ENCODE results near the gene EDIL3.
"Not testable (repeated sequence)": the region's sequence is repeated elsewhere in the genome, so short reads cannot be mapped to it uniquely, and the experiment has no call there.

The EDIL3 gene

GRCh38 chr5:84344788-84345187, 39.9 kb downstream of the EDIL3 start:
- Histone ChIP-seq H3K27ac (ENCODE audit: low read depth, low read length, severe bottlenecking) (no peak overlapping the region), H3K9me3 (ENCODE audit: control insufficient read depth, low read length) (no peaks in the 10 kb centered on the region), H3K4me3 (ENCODE audit: extremely low read depth, insufficient read depth, low read length, poor library complexity, severe bottlenecking) (no peak overlapping the region), H3K4me1 (ENCODE audit: control insufficient read depth, insufficient read depth, low read length, poor library complexity, severe bottlenecking) (no peaks in the 10 kb centered on the region), H3K36me3 (ENCODE audit: control insufficient read depth, insufficient read depth, low read length) (no peaks in the 10 kb centered on the region)
- WGBS, 2 experiments (ENCODE audit: insufficient coverage in 2 of 2), result 100% methylated on average over 1 of the region's 1 CpG; no CpG with 5 or more reads in 1 of the 2 experiments

DNA sequence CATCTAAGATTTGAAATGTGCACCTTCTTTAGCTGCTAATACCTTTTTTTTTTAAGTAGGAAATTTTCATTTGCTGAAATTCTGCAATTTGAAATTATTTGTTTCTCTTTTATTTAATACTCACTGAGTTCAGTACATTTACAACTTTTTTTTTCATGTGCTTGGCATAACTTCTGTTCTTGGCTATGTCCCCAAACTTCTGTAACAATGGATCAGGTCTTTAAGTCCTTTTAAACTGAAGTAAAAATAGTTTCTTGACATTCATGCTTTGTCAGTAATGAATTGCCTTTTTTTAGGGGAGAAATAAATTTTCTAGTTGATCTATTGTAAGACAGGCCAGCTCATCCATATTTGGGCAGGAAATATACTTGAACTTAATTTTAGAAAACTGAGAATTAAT, 41.5 kb downstream of the EDIL3 start:
- Histone ChIP-seq H3K27ac (ENCODE audit: low read depth, low read length, severe bottlenecking) (no peak overlapping the region), H3K4me1 (ENCODE audit: control insufficient read depth, insufficient read depth, low read length, poor library complexity, severe bottlenecking) (no peaks in the 10 kb centered on the region), H3K9me3 (ENCODE audit: control insufficient read depth, low read length) (no peaks in the 10 kb centered on the region)

DNA sequence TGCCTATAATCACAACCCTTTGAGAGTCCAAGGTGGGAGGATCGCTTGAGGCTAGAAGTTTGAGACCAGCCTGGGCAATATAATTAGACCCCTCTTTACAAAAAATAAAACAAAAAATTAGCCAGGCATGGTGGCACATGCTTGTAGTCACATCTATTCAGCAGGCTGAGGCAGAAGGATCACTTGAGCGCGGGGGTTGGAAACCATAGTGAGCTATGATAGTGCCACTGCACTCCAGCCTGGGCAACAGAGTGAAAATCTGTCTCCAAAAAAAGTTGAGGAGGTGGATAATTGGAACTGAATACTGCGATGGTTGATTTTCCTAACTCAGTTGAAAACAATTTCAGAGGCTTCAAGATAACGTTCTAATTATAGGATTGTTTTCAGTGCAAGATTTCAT, 52.6 kb downstream of the EDIL3 start:
- H3K27ac ChIP-seq (ENCODE audit: low read depth, low read length, severe bottlenecking), result no peak overlapping the region
- H3K4me3 ChIP-seq (ENCODE audit: extremely low read depth, insufficient read depth, low read length, poor library complexity, severe bottlenecking), result no peak overlapping the region
- no peaks in the 10 kb centered on the region for H3K4me1 ChIP-seq (ENCODE audit: control insufficient read depth, insufficient read depth, low read length, poor library complexity, severe bottlenecking)
- no peaks in the 10 kb centered on the region for H3K9me3 ChIP-seq (ENCODE audit: control insufficient read depth, low read length)
- 88 to 100% methylated on average over 3 to 4 of the region's 5 CpGs for WGBS, 2 experiments (ENCODE audit: insufficient coverage in 2 of 2)
- H3K36me3 ChIP-seq (ENCODE audit: control insufficient read depth, insufficient read depth, low read length), result no peaks in the 10 kb centered on the region

More for the DNA sequence above, 41.5 kb downstream of the EDIL3 start:
- H3K4me3 ChIP-seq (ENCODE audit: extremely low read depth, insufficient read depth, low read length, poor library complexity, severe bottlenecking), result no peak overlapping the region
- no peaks in the 10 kb centered on the region for H3K36me3 ChIP-seq (ENCODE audit: control insufficient read depth, insufficient read depth, low read length)

DNA sequence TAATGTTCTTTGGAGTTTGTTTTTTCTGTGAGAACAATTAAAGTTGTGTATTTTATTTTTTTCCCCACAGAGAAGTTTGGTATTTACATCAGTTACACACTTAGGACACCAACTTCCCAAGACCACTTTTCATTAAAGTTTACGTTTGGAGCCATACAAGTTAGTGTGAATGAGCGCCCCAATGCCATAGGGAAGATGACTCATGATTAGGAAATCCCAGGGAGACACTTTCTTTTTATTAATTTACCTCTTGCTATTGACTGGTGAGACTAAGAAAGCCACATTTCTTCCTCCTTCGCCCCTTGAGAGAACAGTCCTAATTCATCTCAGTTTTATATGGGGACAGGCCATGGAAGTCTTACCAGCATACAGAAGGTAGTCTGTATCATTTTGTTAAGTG, 57.1 kb downstream of the EDIL3 start:
- H3K4me3 ChIP-seq (ENCODE audit: extremely low read depth, insufficient read depth, low read length, poor library complexity, severe bottlenecking), result no peak overlapping the region
- H3K27ac ChIP-seq (ENCODE audit: low read depth, low read length, severe bottlenecking), result no peak overlapping the region
- no peaks in the 10 kb centered on the region for H3K4me1 ChIP-seq (ENCODE audit: control insufficient read depth, insufficient read depth, low read length, poor library complexity, severe bottlenecking)
- WGBS, 2 experiments (ENCODE audit: insufficient coverage in 2 of 2), result no CpG with 5 or more reads among the region's 3 CpGs
- H3K36me3 ChIP-seq (ENCODE audit: control insufficient read depth, insufficient read depth, low read length), result no peaks in the 10 kb centered on the region
- H3K9me3 ChIP-seq (ENCODE audit: control insufficient read depth, low read length), result no peaks in the 10 kb centered on the region

DNA sequence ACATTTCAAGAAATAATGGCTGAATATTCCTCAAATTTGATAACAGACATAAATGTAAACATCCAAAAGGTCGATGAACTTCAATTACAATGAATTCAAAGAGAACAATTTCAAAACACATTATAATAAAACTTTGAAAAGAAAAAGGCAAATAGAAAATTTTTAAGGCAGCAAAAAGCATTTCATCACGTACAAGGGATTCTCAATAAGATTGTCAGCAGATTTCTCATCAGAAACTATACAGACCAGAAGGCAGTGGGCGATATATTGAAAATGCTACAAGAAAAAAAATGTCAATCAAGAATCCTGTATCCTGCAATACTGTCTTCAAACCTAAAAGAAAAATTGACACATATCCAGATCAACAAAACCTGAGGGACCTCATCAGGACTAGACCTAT, 62.0 kb downstream of the EDIL3 start:
- no peak overlapping the region for H3K27ac ChIP-seq (ENCODE audit: low read depth, low read length, severe bottlenecking)
- H3K9me3 ChIP-seq (ENCODE audit: control insufficient read depth, low read length), result no peaks in the 10 kb centered on the region
- WGBS, 2 experiments (ENCODE audit: insufficient coverage in 2 of 2), result 90 to 100% methylated on average over 2 of the region's 3 CpGs
- no peak overlapping the region for H3K4me3 ChIP-seq (ENCODE audit: extremely low read depth, insufficient read depth, low read length, poor library complexity, severe bottlenecking)
- no peaks in the 10 kb centered on the region for H3K36me3 ChIP-seq (ENCODE audit: control insufficient read depth, insufficient read depth, low read length)
- no peaks in the 10 kb centered on the region for H3K4me1 ChIP-seq (ENCODE audit: control insufficient read depth, insufficient read depth, low read length, poor library complexity, severe bottlenecking)

DNA sequence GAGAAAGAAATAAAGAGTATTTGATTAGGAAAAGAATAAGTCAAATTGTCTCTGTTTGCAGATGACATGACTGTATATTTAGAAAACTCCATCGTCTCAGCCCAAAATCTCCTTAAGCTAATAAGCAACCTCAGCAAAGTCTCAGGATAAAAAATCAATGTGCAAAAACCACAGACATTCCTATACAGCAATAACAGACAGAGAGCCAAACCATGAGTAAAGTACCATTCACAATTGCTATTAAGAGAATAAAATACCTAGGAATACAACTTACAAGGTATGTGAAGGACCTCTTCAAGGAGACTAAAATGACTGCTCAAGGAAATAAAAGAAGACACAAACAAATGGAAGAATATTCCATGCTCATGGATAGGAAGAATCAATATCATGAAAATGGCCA, 66.9 kb downstream of the EDIL3 start:
- not testable (repeated sequence) for H3K4me3 ChIP-seq (ENCODE audit: extremely low read depth, insufficient read depth, low read length, poor library complexity, severe bottlenecking); H3K4me1 ChIP-seq (ENCODE audit: control insufficient read depth, insufficient read depth, low read length, poor library complexity, severe bottlenecking); H3K27ac ChIP-seq (ENCODE audit: low read depth, low read length, severe bottlenecking); H3K36me3 ChIP-seq (ENCODE audit: control insufficient read depth, insufficient read depth, low read length); H3K9me3 ChIP-seq (ENCODE audit: control insufficient read depth, low read length)
- WGBS, 2 experiments (ENCODE audit: insufficient coverage in 2 of 2), result no CpG with 5 or more reads among the region's 1 CpG

- H3K36me3 ChIP-seq (ENCODE audit: control insufficient read depth, insufficient read depth, low read length); H3K4me1 ChIP-seq (ENCODE audit: control insufficient read depth, insufficient read depth, low read length, poor library complexity, severe bottlenecking); H3K4me3 ChIP-seq (ENCODE audit: extremely low read depth, insufficient read depth, low read length, poor library complexity, severe bottlenecking); H3K27ac ChIP-seq (ENCODE audit: low read depth, low read length, severe bottlenecking); H3K9me3 ChIP-seq (ENCODE audit: control insufficient read depth, low read length): not testable (repeated sequence)
- 100% methylated on average over 4 of the region's 30 CpGs; no CpG with 5 or more reads in 1 of the 2 experiments for WGBS, 2 experiments (ENCODE audit: insufficient coverage in 2 of 2)
Observed at GRCh38 chr5:84312280-84312679, 72.4 kb downstream of the EDIL3 start.

- not testable (repeated sequence) for H3K27ac ChIP-seq (ENCODE audit: low read depth, low read length, severe bottlenecking); H3K4me1 ChIP-seq (ENCODE audit: control insufficient read depth, insufficient read depth, low read length, poor library complexity, severe bottlenecking); H3K9me3 ChIP-seq (ENCODE audit: control insufficient read depth, low read length); H3K36me3 ChIP-seq (ENCODE audit: control insufficient read depth, insufficient read depth, low read length); H3K4me3 ChIP-seq (ENCODE audit: extremely low read depth, insufficient read depth, low read length, poor library complexity, severe bottlenecking)
Observed at GRCh38 chr5:84309850-84310249, 74.8 kb downstream of the EDIL3 start.

DNA sequence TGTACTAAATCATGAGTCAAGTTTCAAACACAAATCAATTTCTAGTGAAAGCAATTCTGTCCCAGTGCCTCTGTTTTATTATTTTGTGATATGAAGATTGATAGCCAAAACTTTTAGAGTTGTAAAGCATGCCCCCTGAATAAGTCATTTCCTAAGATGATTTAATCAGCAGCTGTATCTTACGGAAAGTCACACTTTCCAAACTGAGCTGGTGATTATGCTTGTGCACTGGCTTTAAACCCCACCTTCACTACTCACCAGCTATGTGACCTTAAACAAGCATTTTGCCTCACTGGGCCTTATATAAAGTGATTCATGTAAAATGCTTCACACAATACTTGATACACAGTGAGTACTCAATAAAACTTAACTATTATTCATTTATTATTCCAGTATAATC, 78.1 kb downstream of the EDIL3 start:
- H3K4me3 ChIP-seq (ENCODE audit: extremely low read depth, insufficient read depth, low read length, poor library complexity, severe bottlenecking), result no peak overlapping the region
- no peak overlapping the region for H3K27ac ChIP-seq (ENCODE audit: low read depth, low read length, severe bottlenecking)
- 83 to 100% methylated on average over 1 of the region's 1 CpG for WGBS, 2 experiments (ENCODE audit: insufficient coverage in 2 of 2)
- no peaks in the 10 kb centered on the region for H3K36me3 ChIP-seq (ENCODE audit: control insufficient read depth, insufficient read depth, low read length)
- no peaks in the 10 kb centered on the region for H3K4me1 ChIP-seq (ENCODE audit: control insufficient read depth, insufficient read depth, low read length, poor library complexity, severe bottlenecking)
- no peaks in the 10 kb centered on the region for H3K9me3 ChIP-seq (ENCODE audit: control insufficient read depth, low read length)

- peaks cover 3% of the 10 kb centered on the region for H3K4me1 ChIP-seq (ENCODE audit: control insufficient read depth, insufficient read depth, low read length, poor library complexity, severe bottlenecking)
- H3K4me3 ChIP-seq (ENCODE audit: extremely low read depth, insufficient read depth, low read length, poor library complexity, severe bottlenecking), result no peak overlapping the region
- no peaks in the 10 kb centered on the region for H3K36me3 ChIP-seq (ENCODE audit: control insufficient read depth, insufficient read depth, low read length)
- no peaks in the 10 kb centered on the region for H3K9me3 ChIP-seq (ENCODE audit: control insufficient read depth, low read length)
- H3K27ac ChIP-seq (ENCODE audit: low read depth, low read length, severe bottlenecking), result no peak overlapping the region
Observed at GRCh38 chr5:84304599-84304998, 80.1 kb downstream of the EDIL3 start.

- H3K4me1 ChIP-seq (ENCODE audit: control insufficient read depth, insufficient read depth, low read length, poor library complexity, severe bottlenecking), result peaks cover 3% of the 10 kb centered on the region
- H3K4me3 ChIP-seq (ENCODE audit: extremely low read depth, insufficient read depth, low read length, poor library complexity, severe bottlenecking), result no peak overlapping the region
- peaks cover under 1% of the 10 kb centered on the region for H3K9me3 ChIP-seq (ENCODE audit: control insufficient read depth, low read length)
- WGBS, 2 experiments (ENCODE audit: insufficient coverage in 2 of 2), result no CpG with 5 or more reads among the region's 3 CpGs
- H3K36me3 ChIP-seq (ENCODE audit: control insufficient read depth, insufficient read depth, low read length), result no peaks in the 10 kb centered on the region
- no peak overlapping the region for H3K27ac ChIP-seq (ENCODE audit: low read depth, low read length, severe bottlenecking)
Observed at GRCh38 chr5:84303315-84303714, 81.4 kb downstream of the EDIL3 start.

GRCh38 chr5:84301535-84301934, 83.1 kb downstream of the EDIL3 start:
- 83% methylated on average over 1 of the region's 1 CpG; no CpG with 5 or more reads in 1 of the 2 experiments for WGBS, 2 experiments (ENCODE audit: insufficient coverage in 2 of 2)
- Histone ChIP-seq H3K27ac (ENCODE audit: low read depth, low read length, severe bottlenecking) (no peak overlapping the region), H3K9me3 (ENCODE audit: control insufficient read depth, low read length) (peaks cover 9% of the 10 kb centered on the region), H3K4me1 (ENCODE audit: control insufficient read depth, insufficient read depth, low read length, poor library complexity, severe bottlenecking) (peaks cover 3% of the 10 kb centered on the region), H3K36me3 (ENCODE audit: control insufficient read depth, insufficient read depth, low read length) (no peaks in the 10 kb centered on the region), H3K4me3 (ENCODE audit: extremely low read depth, insufficient read depth, low read length, poor library complexity, severe bottlenecking) (no peak overlapping the region)

All from mesodermal cell (in vitro differentiated cells).